Ishikawa (cell line): ENCODE results near the gene NRBP1.
A peak's percentile ranks its signal among the peaks of the same experiment; 100 is the strongest.

Source experiments
- CEBPB ChIP-seq: IDR thresholded peaks from 2 replicates; pipeline ENCODE4 v1.6.1; 2012
- CREB1 ChIP-seq: IDR thresholded peaks from 2 replicates; pipeline ENCODE4 v1.6.1; 2012; ENCODE audit warnings: low read depth
- EGR1 ChIP-seq: IDR thresholded peaks from 2 replicates; pipeline ENCODE4 v1.6.1; 2012
- EP300 ChIP-seq: IDR thresholded peaks from 2 replicates; pipeline ENCODE4 v1.6.1; 2012; ENCODE audit warnings: borderline replicate concordance
- FOXM1 ChIP-seq: IDR thresholded peaks from 2 replicates; pipeline ENCODE4 v1.6.1; 2012; ENCODE audit warnings: low read depth, borderline replicate concordance
- NFIC ChIP-seq: IDR thresholded peaks from 2 replicates; pipeline ENCODE4 v1.6.1; 2012
- RAD21 ChIP-seq: IDR thresholded peaks from 2 replicates; pipeline ENCODE4 v1.6.1; 2012; ENCODE audit warnings: low read depth
- TAF1 ChIP-seq: IDR thresholded peaks from 2 replicates; pipeline ENCODE4 v1.6.1; 2012; ENCODE audit warnings: low read depth, mild to moderate bottlenecking
- TCF12 ChIP-seq: IDR thresholded peaks from 2 replicates; pipeline ENCODE4 v1.6.1; 2012; ENCODE audit warnings: low read depth
- TEAD4 ChIP-seq: IDR thresholded peaks from 2 replicates; pipeline ENCODE4 v1.6.1; 2012
- YY1 ChIP-seq: IDR thresholded peaks from 2 replicates; pipeline ENCODE4 v1.6.1; 2012; ENCODE audit warnings: low read depth
- ZBTB7A ChIP-seq: IDR thresholded peaks from 2 replicates; pipeline ENCODE4 v1.6.1; 2012; ENCODE audit warnings: low read depth
- TF ChIP-seq, protein P1 (sequence below): IDR thresholded peaks from 2 replicates; pipeline ENCODE4 v1.6.1; 2012
- TF ChIP-seq, protein P2 (sequence below): IDR thresholded peaks from 2 replicates; pipeline ENCODE4 v1.6.1; 2012
- TF ChIP-seq, protein P3 (sequence below): IDR thresholded peaks from 2 replicates; pipeline ENCODE4 v1.6.1; 2012; ENCODE audit warnings: low read depth, mild to moderate bottlenecking

Gene NRBP1

DNA sequence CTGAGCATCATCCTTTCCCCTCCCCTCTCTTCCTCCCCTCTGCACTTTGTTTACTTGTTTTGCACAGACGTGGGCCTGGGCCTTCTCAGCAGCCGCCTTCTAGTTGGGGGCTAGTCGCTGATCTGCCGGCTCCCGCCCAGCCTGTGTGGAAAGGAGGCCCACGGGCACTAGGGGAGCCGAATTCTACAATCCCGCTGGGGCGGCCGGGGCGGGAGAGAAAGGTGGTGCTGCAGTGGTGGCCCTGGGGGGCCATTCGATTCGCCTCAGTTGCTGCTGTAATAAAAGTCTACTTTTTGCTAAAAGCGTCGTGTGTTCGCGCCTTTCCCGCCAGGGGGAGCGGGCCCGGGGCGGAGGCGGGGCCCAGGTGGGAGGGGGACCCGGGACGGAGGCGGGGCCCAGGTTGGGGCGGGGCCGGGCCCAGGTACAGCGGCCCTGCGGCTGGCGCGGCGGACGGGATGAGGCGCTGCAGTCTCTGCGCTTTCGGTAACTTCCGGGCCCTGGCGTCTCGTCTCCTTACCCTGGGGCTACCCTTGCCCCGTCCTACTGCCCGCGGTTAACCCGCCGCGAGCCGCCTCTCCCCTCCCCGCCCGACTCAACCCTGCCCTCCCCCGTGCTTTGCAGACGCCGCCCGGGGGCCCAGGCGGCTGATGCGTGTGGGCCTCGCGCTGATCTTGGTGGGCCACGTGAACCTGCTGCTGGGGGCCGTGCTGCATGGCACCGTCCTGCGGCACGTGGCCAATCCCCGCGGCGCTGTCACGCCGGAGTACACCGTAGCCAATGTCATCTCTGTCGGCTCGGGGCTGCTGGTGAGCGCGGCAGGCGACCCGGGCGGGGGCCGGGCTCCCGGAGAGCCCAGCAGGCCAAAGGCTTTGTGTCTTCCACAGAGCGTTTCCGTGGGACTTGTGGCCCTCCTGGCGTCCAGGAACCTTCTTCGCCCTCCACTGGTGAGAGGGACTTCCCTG lies 13.8 kb downstream of the NRBP1 start, which contains the start of gene KRTCAP3:
Gene KRTCAP3, plus strand, starts transcription at position 424 of the 962 bp plus-strand sequence. Its CDS starts 32 bp downstream, at position 456.
- no peak for TF ChIP-seq TAF1
- TF ChIP-seq, protein P1, sequence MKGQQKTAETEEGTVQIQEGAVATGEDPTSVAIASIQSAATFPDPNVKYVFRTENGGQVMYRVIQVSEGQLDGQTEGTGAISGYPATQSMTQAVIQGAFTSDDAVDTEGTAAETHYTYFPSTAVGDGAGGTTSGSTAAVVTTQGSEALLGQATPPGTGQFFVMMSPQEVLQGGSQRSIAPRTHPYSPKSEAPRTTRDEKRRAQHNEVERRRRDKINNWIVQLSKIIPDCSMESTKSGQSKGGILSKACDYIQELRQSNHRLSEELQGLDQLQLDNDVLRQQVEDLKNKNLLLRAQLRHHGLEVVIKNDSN = peak; percentile 33; the same call in 1 of the 2 replicates
- TF ChIP-seq, protein P2, sequence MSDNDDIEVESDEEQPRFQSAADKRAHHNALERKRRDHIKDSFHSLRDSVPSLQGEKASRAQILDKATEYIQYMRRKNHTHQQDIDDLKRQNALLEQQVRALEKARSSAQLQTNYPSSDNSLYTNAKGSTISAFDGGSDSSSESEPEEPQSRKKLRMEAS = peak; percentile 89

DNA sequence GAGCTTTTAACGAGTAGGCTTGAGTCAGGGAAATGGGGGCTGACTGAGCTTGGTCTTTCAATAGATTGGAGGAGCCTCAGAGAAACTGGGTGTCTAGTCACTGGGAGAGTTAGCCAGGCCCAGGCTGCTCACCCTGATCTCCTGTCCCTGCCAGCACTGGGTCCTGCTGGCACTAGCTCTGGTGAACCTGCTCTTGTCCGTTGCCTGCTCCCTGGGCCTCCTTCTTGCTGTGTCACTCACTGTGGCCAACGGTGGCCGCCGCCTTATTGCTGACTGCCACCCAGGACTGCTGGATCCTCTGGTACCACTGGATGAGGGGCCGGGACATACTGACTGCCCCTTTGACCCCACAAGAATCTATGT lies 14.5 kb downstream of the NRBP1 start:
- no peak for TF ChIP-seq FOXM1
- TF ChIP-seq, protein P3, sequence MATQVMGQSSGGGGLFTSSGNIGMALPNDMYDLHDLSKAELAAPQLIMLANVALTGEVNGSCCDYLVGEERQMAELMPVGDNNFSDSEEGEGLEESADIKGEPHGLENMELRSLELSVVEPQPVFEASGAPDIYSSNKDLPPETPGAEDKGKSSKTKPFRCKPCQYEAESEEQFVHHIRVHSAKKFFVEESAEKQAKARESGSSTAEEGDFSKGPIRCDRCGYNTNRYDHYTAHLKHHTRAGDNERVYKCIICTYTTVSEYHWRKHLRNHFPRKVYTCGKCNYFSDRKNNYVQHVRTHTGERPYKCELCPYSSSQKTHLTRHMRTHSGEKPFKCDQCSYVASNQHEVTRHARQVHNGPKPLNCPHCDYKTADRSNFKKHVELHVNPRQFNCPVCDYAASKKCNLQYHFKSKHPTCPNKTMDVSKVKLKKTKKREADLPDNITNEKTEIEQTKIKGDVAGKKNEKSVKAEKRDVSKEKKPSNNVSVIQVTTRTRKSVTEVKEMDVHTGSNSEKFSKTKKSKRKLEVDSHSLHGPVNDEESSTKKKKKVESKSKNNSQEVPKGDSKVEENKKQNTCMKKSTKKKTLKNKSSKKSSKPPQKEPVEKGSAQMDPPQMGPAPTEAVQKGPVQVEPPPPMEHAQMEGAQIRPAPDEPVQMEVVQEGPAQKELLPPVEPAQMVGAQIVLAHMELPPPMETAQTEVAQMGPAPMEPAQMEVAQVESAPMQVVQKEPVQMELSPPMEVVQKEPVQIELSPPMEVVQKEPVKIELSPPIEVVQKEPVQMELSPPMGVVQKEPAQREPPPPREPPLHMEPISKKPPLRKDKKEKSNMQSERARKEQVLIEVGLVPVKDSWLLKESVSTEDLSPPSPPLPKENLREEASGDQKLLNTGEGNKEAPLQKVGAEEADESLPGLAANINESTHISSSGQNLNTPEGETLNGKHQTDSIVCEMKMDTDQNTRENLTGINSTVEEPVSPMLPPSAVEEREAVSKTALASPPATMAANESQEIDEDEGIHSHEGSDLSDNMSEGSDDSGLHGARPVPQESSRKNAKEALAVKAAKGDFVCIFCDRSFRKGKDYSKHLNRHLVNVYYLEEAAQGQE = no peak

DNA sequence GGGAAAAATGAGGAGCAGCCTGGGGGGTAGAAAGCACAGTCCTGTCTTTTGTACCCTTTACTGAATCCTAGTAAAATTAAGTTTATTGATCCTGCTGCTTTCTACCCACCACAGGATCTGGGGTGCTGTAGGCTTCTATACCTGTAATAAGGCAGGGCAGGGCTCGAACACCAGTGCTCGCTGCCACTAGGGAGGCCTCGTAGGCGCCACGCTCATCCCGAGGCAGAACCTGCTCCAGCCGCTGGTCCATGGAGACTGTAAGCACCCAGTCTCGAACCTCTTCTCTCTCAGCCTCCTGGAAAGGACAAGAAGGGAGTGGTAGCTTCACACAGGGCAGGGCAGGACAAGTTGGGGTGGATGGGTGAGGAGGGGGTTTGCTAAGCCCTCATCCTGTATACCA lies 16.7 kb downstream of the NRBP1 start:
- TF ChIP-seq TEAD4 (no peak), FOXM1 (no peak), RAD21 (no peak)
- TF ChIP-seq, protein P3 = no peak

DNA sequence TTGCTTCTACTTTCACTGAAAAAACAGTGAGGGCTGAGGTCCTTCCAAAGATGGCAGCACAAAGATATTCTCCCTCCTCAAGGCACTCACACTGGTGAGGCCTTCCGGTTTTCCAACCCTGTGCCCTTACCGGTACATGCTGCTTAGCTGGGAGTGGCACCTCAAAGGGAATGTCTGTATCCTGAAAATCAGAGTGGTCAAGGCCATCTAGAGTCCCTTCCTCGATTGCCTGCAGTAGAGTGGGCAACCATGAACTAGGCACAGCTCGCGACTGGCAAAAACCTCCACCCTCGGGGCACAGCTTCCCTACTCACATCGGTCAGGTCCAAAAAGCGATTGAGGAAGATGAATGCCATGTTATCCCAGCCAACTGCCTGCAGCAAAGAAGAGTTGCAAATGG lies 17.2 kb downstream of the NRBP1 start:
- no peak for TF ChIP-seq FOXM1
- no peak for TF ChIP-seq CREB1
- no peak for TF ChIP-seq EGR1
- TF ChIP-seq, protein P3 = no peak
- TF ChIP-seq CEBPB = no peak
- TF ChIP-seq TEAD4 = no peak
- TF ChIP-seq, protein P1 = no peak
- TF ChIP-seq TAF1 = no peak
- no peak for TF ChIP-seq YY1
- TF ChIP-seq ZBTB7A = no peak
- no peak for TF ChIP-seq TCF12
- TF ChIP-seq NFIC = no peak
- TF ChIP-seq RAD21 = no peak
- no peak for TF ChIP-seq EP300
- TF ChIP-seq, protein P2 = no peak

DNA sequence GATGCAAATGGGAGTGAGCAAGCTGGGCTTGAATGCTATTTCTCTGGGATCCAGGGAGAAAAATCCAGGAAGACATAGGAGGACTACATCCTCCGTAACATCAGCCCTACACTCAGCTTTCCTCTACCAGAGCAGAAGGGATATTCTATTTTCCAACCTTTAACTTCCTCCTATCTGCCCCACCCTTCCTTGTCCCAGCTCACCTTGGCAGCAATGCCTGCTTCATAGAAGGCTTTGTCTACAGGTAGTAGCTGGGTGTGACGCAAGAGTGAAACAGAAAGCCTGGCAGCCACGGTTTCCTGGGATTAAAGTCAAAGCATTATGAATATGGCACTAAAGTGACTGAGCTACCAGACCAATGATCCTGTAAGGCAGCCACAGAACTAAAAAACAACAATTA lies 17.6 kb downstream of the NRBP1 start:
- TF ChIP-seq CEBPB (peak; percentile 95), NFIC (no peak), TCF12 (no peak), ZBTB7A (no peak), CREB1 (peak; percentile 24; the same call in 1 of the 2 replicates), EGR1 (no peak), FOXM1 (no peak), RAD21 (0 out of 2 replicates have a peak, but pooled peaks have one; percentile 5), EP300 (no peak), TEAD4 (no peak), TAF1 (no peak), YY1 (no peak)
- TF ChIP-seq, protein P3 = no peak
- TF ChIP-seq, protein P2 = no peak
- TF ChIP-seq, protein P1 = no peak
